ENCODE results near the gene TBC1D14. TPM values are rescaled to one million over a fixed set of nuclear protein-coding genes. Genes with fewer than 3 reads are reported as not detected.
A peak's percentile ranks its signal among the peaks of the same experiment; 100 is the strongest.

Gene TBC1D14
- total RNA-seq, 1 experiment from 2014 or later = 153 TPM

GRCh38 chr4:7029921-7030320, 120.3 kb downstream of the TBC1D14 start:
- no peak for DNase-seq (ENCODE audit: low read depth, low spot score)
- in situ Hi-C loops (cut with HindIII; ENCODE audit: low pct_unique_long_range_greater_than_20kb, low sequenced_read_pairs) = no loop called here

GRCh38 chr4:7030856-7031255, 121.2 kb downstream of the TBC1D14 start:
- in situ Hi-C loops (cut with HindIII; ENCODE audit: low pct_unique_long_range_greater_than_20kb, low sequenced_read_pairs) = no loop called here
- DNase-seq (ENCODE audit: low read depth, low spot score) = no peak

- in situ Hi-C loops (cut with HindIII; ENCODE audit: low pct_unique_long_range_greater_than_20kb, low sequenced_read_pairs) = no loop called here
- DNase-seq (ENCODE audit: low read depth, low spot score) = no peak
Measured at GRCh38 chr4:7031558-7032449, 122.2 kb downstream of the TBC1D14 start.

- in situ Hi-C loops (cut with HindIII; ENCODE audit: low pct_unique_long_range_greater_than_20kb, low sequenced_read_pairs) = no loop called here
- DNase-seq (ENCODE audit: low read depth, low spot score) = no peak
Measured at GRCh38 chr4:7032596-7032995, 123.0 kb downstream of the TBC1D14 start.

- in situ Hi-C loops (cut with HindIII; ENCODE audit: low pct_unique_long_range_greater_than_20kb, low sequenced_read_pairs) = no loop called here
- DNase-seq (ENCODE audit: low read depth, low spot score) = no peak
Measured at GRCh38 chr4:7034262-7035081, 124.8 kb downstream of the TBC1D14 start.

- no peak for DNase-seq (ENCODE audit: low read depth, low spot score)
- in situ Hi-C loops (cut with HindIII; ENCODE audit: low pct_unique_long_range_greater_than_20kb, low sequenced_read_pairs) = no loop called here
Measured at GRCh38 chr4:7037425-7037824, 127.8 kb downstream of the TBC1D14 start.

GRCh38 chr4:7040765-7041164, 131.1 kb downstream of the TBC1D14 start:
- DNase-seq (ENCODE audit: low read depth, low spot score) = no peak
- in situ Hi-C loops (cut with HindIII; ENCODE audit: low pct_unique_long_range_greater_than_20kb, low sequenced_read_pairs) = no loop called here

- DNase-seq (ENCODE audit: low read depth, low spot score) = no peak
- in situ Hi-C loops (cut with HindIII; ENCODE audit: low pct_unique_long_range_greater_than_20kb, low sequenced_read_pairs) = no loop called here
Measured at GRCh38 chr4:7041246-7041645, 131.6 kb downstream of the TBC1D14 start.

- no peak for DNase-seq (ENCODE audit: low read depth, low spot score)
- in situ Hi-C loops (cut with HindIII; ENCODE audit: low pct_unique_long_range_greater_than_20kb, low sequenced_read_pairs) = no loop called here
Measured at GRCh38 chr4:7041801-7042502, 132.3 kb downstream of the TBC1D14 start.

- in situ Hi-C loops (cut with HindIII; ENCODE audit: low pct_unique_long_range_greater_than_20kb, low sequenced_read_pairs) = no loop called here
- peak; percentile 96 for DNase-seq (ENCODE audit: low read depth, low spot score)
Measured at GRCh38 chr4:7042503-7043283, 133.1 kb downstream of the TBC1D14 start.

- in situ Hi-C loops (cut with HindIII; ENCODE audit: low pct_unique_long_range_greater_than_20kb, low sequenced_read_pairs) = no loop called here
- peak; percentile 23 for DNase-seq (ENCODE audit: low read depth, low spot score)
Measured at GRCh38 chr4:7043284-7044136, 133.9 kb downstream of the TBC1D14 start, which contains the start of gene TADA2B. TSS of gene TADA2B (plus strand) at chr4:7043372. CDS start at chr4:7043580, 208 bp downstream.

- no peak for DNase-seq (ENCODE audit: low read depth, low spot score)
- in situ Hi-C loops (cut with HindIII; ENCODE audit: low pct_unique_long_range_greater_than_20kb, low sequenced_read_pairs) = no loop called here
Measured at GRCh38 chr4:7044137-7044930, 134.7 kb downstream of the TBC1D14 start.

- no peak for DNase-seq (ENCODE audit: low read depth, low spot score)
- in situ Hi-C loops (cut with HindIII; ENCODE audit: low pct_unique_long_range_greater_than_20kb, low sequenced_read_pairs) = no loop called here
Measured at GRCh38 chr4:7045553-7045952, 135.9 kb downstream of the TBC1D14 start.

- DNase-seq (ENCODE audit: low read depth, low spot score) = no peak
- in situ Hi-C loops (cut with HindIII; ENCODE audit: low pct_unique_long_range_greater_than_20kb, low sequenced_read_pairs) = no loop called here
Measured at GRCh38 chr4:7045961-7046921, 136.6 kb downstream of the TBC1D14 start.

GRCh38 chr4:7046971-7047370, 137.3 kb downstream of the TBC1D14 start:
- in situ Hi-C loops (cut with HindIII; ENCODE audit: low pct_unique_long_range_greater_than_20kb, low sequenced_read_pairs) = no loop called here
- DNase-seq (ENCODE audit: low read depth, low spot score) = no peak
